ENCODE data around the gene SCLY.

Gene SCLY

DNA sequence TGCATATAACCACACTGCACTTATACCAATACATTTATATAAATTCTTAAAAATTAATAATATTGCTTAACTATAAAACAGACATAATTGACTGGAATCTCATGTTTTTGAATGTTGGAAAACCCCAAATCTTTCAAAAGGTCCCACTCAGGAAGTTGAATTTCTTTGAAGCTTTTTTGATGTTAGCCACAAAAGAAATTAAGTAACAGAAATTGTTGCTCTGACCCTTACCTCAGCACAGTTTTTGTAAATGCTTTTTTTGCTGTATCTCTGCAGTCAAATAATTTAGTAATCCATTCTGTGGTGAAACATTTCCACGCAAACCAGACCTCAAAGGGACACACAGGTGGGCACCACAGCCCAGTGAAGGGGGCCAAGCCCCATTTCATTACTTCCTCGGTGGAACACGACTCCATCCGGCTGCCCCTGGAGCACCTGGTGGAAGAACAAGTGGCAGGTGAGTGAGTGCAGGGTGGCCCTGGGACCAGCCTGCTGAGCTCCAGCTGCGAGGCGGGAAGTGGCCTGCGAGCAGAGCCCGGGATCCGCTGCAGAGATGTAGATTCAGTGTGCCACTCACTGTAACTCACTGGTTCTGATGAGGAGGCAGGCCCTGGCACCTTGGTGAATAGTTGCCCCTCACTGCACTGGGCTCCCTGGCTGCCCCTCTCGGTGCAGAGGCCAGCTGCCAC is 8.4 kb downstream of the SCLY start:
- DNase-seq (ENCODE audit: low read depth, low spot score) = no peak

DNA sequence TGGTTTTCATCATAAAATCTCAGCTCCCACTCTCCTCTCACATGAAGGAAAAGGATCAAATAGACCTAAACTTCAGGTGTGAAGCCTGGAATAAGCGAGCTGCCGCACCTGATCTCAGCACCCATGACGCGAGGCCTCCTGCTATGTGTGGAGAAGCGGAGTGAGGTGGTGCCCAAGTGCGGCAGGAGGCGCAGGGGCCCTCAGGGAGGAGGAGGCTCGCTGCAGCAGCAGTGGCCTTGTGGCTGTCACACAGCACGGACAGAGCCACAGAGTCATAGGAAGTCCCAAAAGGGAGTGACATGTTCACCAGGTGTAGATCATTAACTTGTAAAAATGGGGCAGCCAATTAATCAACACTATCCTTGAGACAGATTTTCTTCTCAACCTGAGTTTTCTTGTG is 9.1 kb downstream of the SCLY start:
- no peak for DNase-seq (ENCODE audit: low read depth, low spot score)

DNA sequence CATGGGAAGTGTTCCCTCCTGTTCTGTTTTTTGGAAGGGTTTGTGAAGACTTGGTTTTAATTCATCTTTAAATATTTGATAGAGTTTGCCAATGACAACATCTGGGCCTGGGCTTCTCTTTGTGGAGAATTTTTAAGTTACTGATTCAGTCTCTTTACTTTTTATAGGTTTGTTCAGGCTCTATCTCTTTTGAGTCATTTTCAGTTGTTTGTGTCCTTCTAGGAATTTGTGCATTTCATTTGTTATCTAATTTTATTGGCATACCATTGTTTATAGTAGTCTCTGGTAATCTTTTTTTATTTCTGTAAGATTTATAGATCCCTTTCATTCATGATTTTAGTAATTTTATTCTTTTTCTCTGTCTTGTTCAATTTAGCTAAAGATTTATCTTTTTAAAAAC is 14.6 kb downstream of the SCLY start:
- no peak for DNase-seq (ENCODE audit: low read depth, low spot score)

DNA sequence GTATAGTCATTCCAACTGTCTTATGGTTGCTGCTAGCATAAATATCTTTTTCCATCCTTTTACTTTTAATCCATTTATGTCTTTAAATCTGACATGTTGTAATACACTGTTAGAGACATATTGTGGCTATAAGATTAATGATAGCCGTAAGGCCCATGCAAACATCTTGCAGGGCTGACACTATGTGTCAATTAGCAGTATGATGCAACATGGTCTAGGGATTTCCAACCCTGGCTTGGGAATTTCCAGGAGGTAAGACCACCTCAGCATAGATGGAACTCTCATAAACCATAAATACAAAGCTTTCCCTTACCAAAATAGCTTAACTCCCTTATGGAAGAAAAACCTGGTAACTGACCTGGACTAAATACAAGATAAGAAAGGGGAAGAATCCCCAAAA is 16.5 kb downstream of the SCLY start:
- DNase-seq (ENCODE audit: low read depth, low spot score) = no peak

DNA sequence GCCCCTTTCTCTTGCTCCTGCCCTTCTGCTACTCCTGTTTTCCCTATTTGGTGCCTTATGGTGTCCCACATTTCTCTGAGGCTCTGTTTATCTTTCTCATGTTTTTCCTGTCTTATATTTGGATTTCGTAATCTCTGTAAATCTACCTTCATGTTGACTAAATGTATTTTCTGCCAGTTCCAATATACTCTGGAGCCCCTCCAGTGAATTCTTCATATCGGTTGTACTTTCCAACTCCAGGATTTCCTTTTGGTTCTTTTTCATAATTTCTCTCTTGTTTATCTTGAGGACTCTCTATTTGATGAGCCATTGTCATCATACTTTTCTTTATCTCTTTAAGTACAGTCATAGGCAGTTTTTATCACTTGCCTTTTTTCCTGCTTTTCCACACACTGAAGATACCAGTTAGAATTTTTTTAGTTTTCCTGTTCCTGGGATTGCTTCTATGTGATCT is 19.1 kb downstream of the SCLY start:
- DNase-seq (ENCODE audit: low read depth, low spot score) = no peak

DNA sequence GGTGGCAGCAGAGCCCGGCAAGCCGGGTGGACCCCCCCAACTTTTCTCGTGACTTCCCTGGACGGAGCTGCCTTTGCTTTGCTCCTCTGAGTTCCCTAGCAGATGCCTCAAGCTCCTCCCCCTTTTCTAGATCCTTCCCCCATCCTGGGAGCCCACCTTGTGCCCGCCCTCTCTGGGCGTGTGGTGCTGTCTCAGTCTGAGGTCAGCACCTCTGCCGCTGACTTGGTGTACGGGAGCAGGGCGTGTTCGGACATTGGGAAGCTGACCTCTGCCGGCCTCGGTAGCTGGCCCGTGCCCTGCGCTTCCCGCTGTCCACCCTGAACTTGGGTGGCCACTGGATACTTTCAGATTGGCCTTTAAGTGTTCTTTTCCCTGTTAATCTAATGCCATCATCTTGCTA is 19.7 kb downstream of the SCLY start:
- DNase-seq (ENCODE audit: low read depth, low spot score) = no peak

DNA sequence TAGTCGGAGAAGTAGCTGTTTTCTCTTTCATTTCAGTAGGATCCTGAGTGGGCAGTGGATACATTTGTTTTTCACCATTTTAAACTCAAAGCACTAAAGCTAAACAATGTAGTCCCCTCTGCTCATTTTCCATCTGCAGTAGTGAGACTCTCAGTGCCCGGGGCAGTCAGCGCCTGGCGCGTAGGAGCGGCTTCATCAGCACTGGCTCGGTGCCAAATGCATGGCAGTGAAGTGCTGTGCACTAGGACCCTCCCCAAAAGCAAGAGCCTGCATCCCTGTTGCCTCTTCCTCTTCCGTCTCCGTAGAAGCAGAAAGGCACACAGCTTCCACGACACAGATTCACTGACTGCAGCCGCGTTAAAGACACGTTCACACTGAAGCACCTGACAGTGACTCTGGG is 20.3 kb downstream of the SCLY start:
- no peak for DNase-seq (ENCODE audit: low read depth, low spot score)

DNA sequence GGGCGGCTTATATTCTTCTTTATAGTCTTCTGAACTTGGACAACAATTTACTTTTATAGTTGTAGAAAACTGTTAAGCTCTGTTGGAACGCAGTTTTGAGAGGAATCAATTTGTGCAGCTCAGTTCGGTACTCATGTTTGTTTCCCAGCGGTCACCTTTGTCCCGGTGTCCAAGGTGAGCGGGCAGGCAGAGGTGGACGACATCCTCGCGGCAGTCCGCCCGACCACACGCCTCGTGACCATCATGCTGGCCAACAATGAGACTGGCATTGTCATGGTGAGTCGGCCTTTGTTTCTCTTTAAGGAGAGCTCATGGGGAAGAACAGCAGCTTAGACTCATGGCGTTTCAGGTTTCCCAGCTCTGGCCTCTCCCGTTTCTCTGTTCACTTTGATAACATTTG is 20.8 kb downstream of the SCLY start:
- DNase-seq (ENCODE audit: low read depth, low spot score) = no peak

DNA sequence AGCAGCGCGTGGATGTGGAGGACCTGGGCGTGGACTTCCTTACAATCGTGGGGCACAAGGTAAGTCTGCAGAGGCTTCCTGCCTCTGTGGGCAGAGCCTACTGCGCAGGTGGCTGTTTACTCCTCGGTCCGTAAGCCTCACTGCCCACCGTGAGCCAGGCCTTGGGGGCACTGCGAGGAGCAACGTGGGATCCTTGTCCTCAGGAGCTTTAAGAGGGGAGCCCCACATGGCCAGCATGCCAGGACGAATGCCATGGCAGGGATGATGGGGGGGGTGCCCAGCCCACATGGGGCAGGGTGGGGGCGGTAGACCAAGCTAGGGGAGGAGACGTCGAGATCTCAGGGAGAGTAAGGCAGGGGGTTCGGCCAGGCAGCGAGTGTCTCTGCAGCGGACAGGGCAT is 21.4 kb downstream of the SCLY start:
- DNase-seq (ENCODE audit: low read depth, low spot score) = no peak

DNA sequence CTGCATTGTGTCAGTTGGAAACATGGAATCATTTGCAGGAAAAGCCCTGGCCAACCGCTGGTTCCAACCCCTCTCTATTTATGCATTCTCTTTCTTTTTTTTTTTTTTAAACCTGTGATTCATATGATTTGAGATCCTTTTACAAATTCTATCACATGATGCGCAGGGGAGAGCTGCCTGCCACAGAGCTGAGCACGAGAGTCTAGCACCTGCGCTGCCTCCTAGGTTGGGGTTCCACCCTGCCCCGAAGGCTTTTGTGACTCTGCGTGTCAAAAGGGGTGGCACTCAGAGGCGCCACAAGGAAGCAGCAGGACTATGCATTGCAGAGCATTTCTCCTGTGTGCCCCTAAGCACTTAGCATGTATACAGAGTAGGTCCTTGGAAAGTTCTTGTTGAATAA is 22.0 kb downstream of the SCLY start:
- no peak for DNase-seq (ENCODE audit: low read depth, low spot score)

DNA sequence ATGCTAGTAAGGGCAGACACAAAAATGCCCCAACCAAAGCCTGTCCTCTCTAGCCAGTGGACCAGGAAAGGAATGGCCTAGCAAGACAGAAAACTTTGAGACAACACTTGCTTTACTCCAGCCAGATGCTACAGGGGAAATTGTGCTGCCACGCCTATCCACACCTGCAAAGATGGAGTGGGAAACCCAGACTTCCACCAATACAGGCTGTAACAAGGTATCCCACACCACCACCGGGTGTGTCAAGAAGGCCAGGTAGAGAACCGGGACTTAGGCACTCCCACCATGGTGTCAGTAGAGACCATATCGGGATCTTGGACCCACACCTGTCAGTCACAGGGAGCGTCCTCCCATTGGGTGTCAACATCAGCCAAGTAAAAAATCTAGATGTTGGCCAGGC is 23.1 kb downstream of the SCLY start:
- no peak for DNase-seq (ENCODE audit: low read depth, low spot score)

DNA sequence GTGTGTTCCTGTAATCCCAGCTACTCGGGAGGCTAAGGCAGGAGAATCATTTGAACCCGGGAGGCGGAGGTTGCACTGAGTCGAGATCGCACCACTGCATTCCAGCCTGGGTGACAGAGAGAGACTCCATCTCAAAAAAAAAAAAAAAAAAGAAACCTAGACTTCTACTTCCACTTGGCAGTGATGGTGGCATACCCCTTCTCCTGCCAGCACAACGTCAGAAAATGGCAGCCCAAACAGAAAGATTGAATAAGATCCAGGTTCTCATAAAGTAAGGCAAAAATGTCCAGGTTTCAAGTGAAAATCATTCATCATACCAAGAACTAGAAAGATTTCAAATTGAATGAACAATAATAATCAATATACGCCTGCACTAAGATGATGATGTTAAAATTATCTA is 24.0 kb downstream of the SCLY start:
- DNase-seq (ENCODE audit: low read depth, low spot score) = no peak

DNA sequence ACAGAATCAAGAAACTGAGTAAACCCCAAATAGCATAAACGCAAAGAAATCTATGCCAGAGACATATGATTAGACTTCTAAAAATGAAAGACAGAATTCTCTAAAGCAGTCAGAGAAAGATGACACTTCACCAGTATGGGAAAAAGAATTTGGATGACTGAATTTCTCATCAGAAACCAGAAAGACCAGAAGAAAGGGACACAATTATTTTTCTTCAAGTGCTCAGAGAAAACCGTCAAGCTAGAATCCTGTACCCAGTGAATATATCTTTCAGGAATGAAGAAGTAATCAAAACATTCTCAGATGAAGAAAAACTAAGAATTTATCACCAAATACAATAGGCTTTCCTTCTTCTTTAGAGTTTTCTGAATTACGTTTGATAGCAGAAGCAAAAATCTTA is 25.1 kb downstream of the SCLY start:
- DNase-seq (ENCODE audit: low read depth, low spot score) = no peak

DNA sequence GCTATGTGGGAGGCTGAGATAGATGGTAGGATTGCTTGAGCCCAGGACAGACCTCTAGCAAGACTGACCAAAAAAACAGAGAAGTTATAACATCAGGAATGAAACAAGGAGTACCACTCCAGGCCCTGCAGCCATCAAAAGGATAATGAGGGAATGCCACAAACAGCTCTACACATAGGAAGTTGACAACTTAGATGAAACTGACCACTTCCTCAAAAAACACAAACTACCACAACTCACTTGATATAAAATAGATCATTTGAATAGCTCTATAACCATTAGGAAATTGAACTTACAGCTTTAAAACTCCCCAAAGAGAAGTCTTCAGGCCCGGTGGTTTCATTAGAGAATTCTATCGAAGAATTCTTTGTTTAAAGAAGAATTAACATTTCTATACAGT is 26.4 kb downstream of the SCLY start:
- DNase-seq (ENCODE audit: low read depth, low spot score) = no peak

DNA sequence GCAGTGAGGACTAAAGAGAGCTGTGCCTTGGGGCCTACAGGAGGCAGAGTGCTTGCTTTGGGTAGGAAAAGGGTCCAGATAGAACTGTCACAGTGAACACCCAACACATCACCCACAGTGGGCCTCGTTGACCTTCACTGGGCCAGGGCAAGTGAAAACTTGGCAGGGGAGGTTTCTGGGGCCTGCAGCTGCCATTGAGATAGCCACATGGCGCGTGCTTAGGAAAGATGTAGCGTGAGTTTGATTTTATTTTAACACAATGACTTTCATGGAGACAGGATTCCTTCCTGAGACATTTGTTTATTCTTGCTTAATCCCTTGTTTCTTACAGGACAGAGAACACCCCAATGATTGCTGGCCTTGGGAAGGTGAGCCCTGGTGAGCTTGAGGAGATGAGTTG is 30.1 kb downstream of the SCLY start:
- no peak for DNase-seq (ENCODE audit: low read depth, low spot score)

DNA sequence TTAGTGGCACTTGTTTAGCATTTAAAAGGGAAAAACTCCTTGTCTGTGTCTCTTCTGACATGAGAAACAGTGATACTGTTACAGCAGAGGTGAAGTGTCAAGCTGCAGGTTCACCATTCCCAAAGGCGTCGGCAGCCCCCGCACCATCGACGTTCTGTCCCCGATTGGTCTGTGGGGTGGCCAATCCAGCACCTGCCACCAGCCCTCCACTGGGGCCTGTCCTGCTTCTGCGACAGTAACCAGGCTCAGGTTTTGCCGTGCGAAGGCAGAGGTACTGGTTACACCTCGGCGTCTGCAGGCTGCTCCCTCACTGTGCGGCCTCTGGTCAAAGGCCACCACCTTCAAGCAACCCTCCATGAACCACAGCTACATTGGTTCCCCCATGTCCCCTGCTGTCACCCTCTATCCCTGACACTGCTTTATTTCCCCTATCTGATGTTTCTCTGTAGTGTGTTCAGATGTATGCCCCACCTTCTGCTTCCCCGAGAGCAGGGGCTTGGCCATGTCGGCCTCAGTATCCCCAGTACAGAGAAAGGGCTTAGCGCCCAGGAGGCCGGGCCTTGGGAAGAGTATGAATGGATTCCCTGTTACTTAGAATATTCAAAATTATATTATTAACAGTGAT is 30.7 kb downstream of the SCLY start:
- DNase-seq (ENCODE audit: low read depth, low spot score) = no peak

DNA sequence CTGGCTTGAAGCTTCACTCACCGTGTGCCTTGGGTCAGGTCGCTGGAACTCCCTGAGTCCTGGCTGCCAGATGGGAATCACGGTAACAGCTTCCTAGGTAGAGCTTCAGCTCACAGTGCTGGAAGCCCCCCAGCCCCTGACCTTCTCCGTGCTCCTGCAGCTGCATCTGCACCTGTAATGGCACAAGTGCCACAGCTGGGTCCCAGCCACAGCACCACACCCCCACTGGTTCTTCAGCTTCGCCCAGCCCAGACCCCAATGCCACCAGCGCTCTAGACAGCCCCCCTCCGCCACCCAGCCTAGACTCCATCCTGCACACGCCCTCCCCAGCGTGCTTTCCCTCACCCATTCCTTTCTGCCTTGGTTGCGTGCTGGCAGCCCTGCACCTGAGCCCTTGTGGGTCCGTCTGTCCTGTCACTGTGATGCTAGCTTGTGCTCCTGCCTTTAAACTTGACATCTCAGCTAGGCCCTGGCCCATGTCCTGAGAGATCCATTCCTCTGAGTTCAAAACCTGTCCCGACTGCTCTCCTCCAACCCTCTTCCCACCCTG is 31.8 kb downstream of the SCLY start:
- DNase-seq (ENCODE audit: low read depth, low spot score) = no peak

DNA sequence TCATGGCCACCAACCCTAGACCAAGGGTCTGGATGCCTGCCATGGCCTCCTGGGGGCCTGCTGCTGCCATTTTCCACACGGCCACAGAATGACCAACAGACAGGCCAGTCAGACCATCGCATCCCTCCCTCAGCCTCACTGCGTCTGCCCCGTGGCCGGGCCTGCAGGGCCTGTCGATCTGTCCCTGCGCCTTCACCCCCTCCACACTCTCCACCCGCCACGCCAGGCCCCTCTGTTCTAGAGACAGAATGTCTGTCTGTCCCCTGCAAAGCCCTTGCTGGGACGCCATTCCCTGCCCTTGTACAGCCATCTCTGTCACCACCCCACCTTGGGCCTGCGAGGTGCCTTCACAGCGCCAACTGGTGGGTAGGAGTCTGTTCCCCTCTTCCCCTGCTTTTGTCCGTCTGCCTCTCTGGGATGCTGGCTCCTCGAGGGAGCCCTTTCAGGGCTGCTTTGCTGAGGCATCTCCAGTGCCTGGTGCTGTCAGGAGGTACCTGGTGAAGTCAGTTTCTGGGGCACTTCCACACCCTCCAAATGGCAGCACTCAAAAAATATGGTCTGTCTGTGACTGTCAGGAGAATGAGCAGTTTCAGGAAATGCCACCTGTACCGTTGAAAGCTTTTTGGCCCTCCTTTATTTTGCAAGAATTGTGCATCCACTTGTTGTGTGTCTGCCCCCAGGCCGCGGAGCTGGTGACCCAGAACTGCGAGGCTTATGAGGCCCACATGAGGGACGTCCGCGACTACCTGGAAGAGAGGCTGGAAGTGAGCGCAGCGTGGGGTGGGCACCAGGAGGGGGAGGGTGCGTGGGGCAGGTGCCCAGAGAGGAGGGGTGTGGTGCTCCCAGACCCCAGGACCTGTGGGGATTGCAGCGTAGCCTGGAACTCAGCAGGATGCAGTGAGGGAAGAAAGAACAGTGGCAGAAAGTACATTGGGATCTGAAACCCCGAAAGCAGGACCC is 32.7 kb downstream of the SCLY start:
- DNase-seq (ENCODE audit: low read depth, low spot score) = no peak

DNA sequence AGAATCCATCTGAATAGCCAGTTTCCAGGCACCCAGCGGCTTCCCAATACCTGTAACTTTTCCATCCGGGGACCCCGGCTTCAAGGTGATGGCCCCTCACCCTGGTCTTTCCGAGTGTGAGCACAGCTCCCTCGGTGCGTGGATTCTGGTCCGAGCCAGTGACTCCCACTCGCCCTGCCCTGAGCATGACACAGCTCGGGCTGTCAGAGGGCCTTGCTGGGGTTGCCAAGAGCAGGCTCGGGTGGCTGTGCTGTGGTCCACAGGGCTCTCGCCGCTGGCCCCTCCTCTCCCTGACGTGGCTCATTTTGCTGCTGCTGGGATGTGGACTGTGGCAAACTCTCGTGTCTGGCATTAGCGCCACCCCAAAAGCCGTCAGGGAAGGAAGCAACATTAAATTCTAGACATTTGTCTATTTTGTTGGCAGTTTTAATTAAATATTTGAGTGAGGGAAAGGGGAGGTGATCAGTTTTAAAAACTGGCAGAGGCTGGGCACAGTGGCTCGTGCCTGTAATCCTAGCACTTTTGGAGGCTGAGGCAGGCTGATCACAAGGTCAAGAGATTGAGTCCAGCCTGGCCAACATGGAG is 33.7 kb downstream of the SCLY start:
- no peak for DNase-seq (ENCODE audit: low read depth, low spot score)

DNA sequence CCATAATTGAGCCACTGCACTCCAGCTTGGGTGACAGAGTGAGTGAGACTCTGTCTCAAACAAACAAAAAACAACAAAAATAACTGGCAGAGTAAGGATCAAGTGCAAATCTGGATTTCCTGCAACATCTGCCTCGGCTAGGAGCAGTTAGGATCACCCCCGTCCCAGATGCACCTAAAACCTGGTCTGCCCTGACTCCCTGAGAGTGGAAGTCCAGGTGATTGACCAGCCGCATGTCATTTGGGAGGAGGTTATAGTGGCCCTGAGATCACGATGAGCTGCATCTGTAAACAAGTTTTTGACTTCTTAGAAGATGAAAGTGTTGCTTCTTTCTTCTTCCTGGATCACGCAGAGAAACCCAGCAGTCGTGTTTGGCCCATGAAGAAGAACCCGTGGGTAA is 34.3 kb downstream of the SCLY start:
- DNase-seq (ENCODE audit: low read depth, low spot score) = no peak

DNA sequence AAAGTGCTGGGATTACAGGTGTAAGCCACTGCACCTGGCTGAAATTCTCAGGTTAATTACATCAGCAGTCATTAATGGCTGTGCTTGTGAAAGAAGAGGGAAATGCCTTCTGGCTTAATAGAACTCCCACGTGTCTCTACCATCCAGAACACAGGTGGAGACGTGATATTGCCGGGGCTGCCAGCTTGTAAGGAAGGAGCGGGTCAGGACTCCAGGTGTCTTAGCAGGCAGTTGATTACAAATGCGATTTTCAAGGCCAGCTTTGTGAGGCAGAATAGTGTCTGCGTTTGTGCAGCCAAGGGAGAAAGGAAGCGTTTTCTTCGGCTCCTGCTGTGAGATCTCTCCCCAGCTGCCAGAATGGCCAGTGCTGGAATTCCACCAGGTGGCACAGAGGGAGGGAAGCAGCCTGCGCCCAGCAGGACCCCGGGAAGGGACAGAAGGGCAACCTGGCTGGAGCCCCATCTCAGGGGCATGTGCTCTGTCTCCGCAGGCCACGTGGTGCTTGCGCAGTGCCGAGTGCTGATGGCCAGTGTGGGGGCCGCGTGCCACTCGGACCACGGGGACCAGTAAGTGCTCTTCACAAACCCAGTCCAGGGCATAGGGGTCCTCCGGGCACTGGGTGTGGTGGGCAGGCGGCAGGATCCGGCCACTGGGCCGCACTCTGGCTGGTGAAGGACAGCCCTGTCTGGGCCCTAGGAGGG is 35.7 kb downstream of the SCLY start:
- no peak for DNase-seq (ENCODE audit: low read depth, low spot score)
